Measurements from ENCODE around the gene NXNL1.

Gene NXNL1

GRCh38 chr19:17424743-17425365, 35.9 kb downstream of the NXNL1 start:
- no peak overlapping the region for H4K5ac ChIP-seq (ENCODE audit: low read length)
- H2BK120ac ChIP-seq (ENCODE audit: low read depth, low read length) = no peak overlapping the region
- no peak overlapping the region for H4K8ac ChIP-seq (ENCODE audit: low read depth, low read length)
- no peak overlapping the region for H3K56ac ChIP-seq (ENCODE audit: low read length)
- H3K4me3 ChIP-seq (ENCODE audit: low read length) = no peak overlapping the region
- H3K23ac ChIP-seq (ENCODE audit: low read length) = no peak overlapping the region
- no peak overlapping the region for H2BK5ac ChIP-seq (ENCODE audit: low read length)
- no peaks in the 10 kb centered on the region for H3K4me1 ChIP-seq (ENCODE audit: control insufficient read depth, low read depth, low read length)
- H3K4me2 ChIP-seq (ENCODE audit: low read length) = peak overlapping the region; percentile 31
- H2AK5ac ChIP-seq (ENCODE audit: low read length) = no peak overlapping the region
- H3K4ac ChIP-seq (ENCODE audit: low read depth, low read length) = no peak overlapping the region
- no CpG with 5 or more reads among the region's 27 CpGs for WGBS (ENCODE audit: extremely low coverage, insufficient coverage, low lambda C conversion rate)
- H3K27me3 ChIP-seq (ENCODE audit: insufficient read depth, low read length, poor library complexity) = no peaks in the 10 kb centered on the region
- peak; percentile 85 for DNase-seq
- H3K36me3 ChIP-seq (ENCODE audit: control insufficient read depth, insufficient read depth, low read length) = no peaks in the 10 kb centered on the region
- H3K9ac ChIP-seq (ENCODE audit: low read length) = peak overlapping the region; percentile 50
- no peaks in the 10 kb centered on the region for H3K79me2 ChIP-seq (ENCODE audit: control insufficient read depth, insufficient read depth, low read length)
- H3K18ac ChIP-seq (ENCODE audit: low read length) = no peak overlapping the region
- no peaks in the 10 kb centered on the region for H3K79me1 ChIP-seq (ENCODE audit: low read length)
- no peak overlapping the region for H3K27ac ChIP-seq (ENCODE audit: low read depth, low read length)
- no peak overlapping the region for H2BK15ac ChIP-seq (replicated peaks; ENCODE audit: low read depth)

GRCh38 chr19:17423429-17424208, 37.1 kb downstream of the NXNL1 start:
- no peak overlapping the region for H3K4me2 ChIP-seq (ENCODE audit: low read length)
- H3K4me3 ChIP-seq (ENCODE audit: low read length) = no peak overlapping the region
- no peak overlapping the region for H2BK15ac ChIP-seq (replicated peaks; ENCODE audit: low read depth)
- no peak overlapping the region for H3K9ac ChIP-seq (ENCODE audit: low read length)
- H3K23ac ChIP-seq (ENCODE audit: low read length) = no peak overlapping the region
- no peak overlapping the region for H3K27ac ChIP-seq (ENCODE audit: low read depth, low read length)
- H2AK5ac ChIP-seq (ENCODE audit: low read length) = no peak overlapping the region
- no peaks in the 10 kb centered on the region for H3K36me3 ChIP-seq (ENCODE audit: control insufficient read depth, insufficient read depth, low read length)
- H3K4me1 ChIP-seq (ENCODE audit: control insufficient read depth, low read depth, low read length) = no peaks in the 10 kb centered on the region
- no peak overlapping the region for H3K4ac ChIP-seq (ENCODE audit: low read depth, low read length)
- DNase-seq = no peak
- H3K79me2 ChIP-seq (ENCODE audit: control insufficient read depth, insufficient read depth, low read length) = no peaks in the 10 kb centered on the region
- H3K56ac ChIP-seq (ENCODE audit: low read length) = no peak overlapping the region
- H4K5ac ChIP-seq (ENCODE audit: low read length) = no peak overlapping the region
- H2BK5ac ChIP-seq (ENCODE audit: low read length) = no peak overlapping the region
- no peak overlapping the region for H3K18ac ChIP-seq (ENCODE audit: low read length)
- WGBS (ENCODE audit: extremely low coverage, insufficient coverage, low lambda C conversion rate) = no CpG with 5 or more reads among the region's 20 CpGs
- H4K8ac ChIP-seq (ENCODE audit: low read depth, low read length) = no peak overlapping the region
- no peaks in the 10 kb centered on the region for H3K27me3 ChIP-seq (ENCODE audit: insufficient read depth, low read length, poor library complexity)
- no peaks in the 10 kb centered on the region for H3K79me1 ChIP-seq (ENCODE audit: low read length)
- no peak overlapping the region for H2BK120ac ChIP-seq (ENCODE audit: low read depth, low read length)

- no CpG with 5 or more reads among the region's 4 CpGs for WGBS (ENCODE audit: extremely low coverage, insufficient coverage, low lambda C conversion rate)
- no peaks in the 10 kb centered on the region for H3K79me1 ChIP-seq (ENCODE audit: low read length)
These were observed 38.8 kb downstream of the NXNL1 start for GRCh38 chr19:17421942-17422341.

GRCh38 chr19:17420475-17420924, 40.2 kb downstream of the NXNL1 start:
- no peak overlapping the region for H2BK5ac ChIP-seq (ENCODE audit: low read length)
- no peak overlapping the region for H4K5ac ChIP-seq (ENCODE audit: low read length)
- H3K4me2 ChIP-seq (ENCODE audit: low read length) = peak overlapping the region; percentile 91
- no peak overlapping the region for H2BK15ac ChIP-seq (replicated peaks; ENCODE audit: low read depth)
- H3K27ac ChIP-seq (ENCODE audit: low read depth, low read length) = no peak overlapping the region
- no peak overlapping the region for H4K8ac ChIP-seq (ENCODE audit: low read depth, low read length)
- peak overlapping the region; percentile 90 for H3K4me3 ChIP-seq (ENCODE audit: low read length)
- no peak overlapping the region for H3K4ac ChIP-seq (ENCODE audit: low read depth, low read length)
- H3K79me1 ChIP-seq (ENCODE audit: low read length) = no peaks in the 10 kb centered on the region
- H2AK5ac ChIP-seq (ENCODE audit: low read length) = peak overlapping the region; percentile 18
- H3K56ac ChIP-seq (ENCODE audit: low read length) = peak overlapping the region; percentile 89
- peak; percentile 43 for DNase-seq
- no peak overlapping the region for H3K23ac ChIP-seq (ENCODE audit: low read length)
- H3K4me1 ChIP-seq (ENCODE audit: control insufficient read depth, low read depth, low read length) = peaks cover 3% of the 10 kb centered on the region
- no peaks in the 10 kb centered on the region for H3K27me3 ChIP-seq (ENCODE audit: insufficient read depth, low read length, poor library complexity)
- peak overlapping the region; percentile 11 for H3K18ac ChIP-seq (ENCODE audit: low read length)
- no peaks in the 10 kb centered on the region for H3K79me2 ChIP-seq (ENCODE audit: control insufficient read depth, insufficient read depth, low read length)
- no CpG with 5 or more reads among the region's 25 CpGs for WGBS (ENCODE audit: extremely low coverage, insufficient coverage, low lambda C conversion rate)
- H2BK120ac ChIP-seq (ENCODE audit: low read depth, low read length) = no peak overlapping the region
- H3K36me3 ChIP-seq (ENCODE audit: control insufficient read depth, insufficient read depth, low read length) = no peaks in the 10 kb centered on the region
- H3K9ac ChIP-seq (ENCODE audit: low read length) = peak overlapping the region; percentile 77

More at GRCh38 chr19:17421942-17422341, 38.8 kb downstream of the NXNL1 start:
- Histone ChIP-seq H3K27me3 (ENCODE audit: insufficient read depth, low read length, poor library complexity) (no peaks in the 10 kb centered on the region), H3K36me3 (ENCODE audit: control insufficient read depth, insufficient read depth, low read length) (no peaks in the 10 kb centered on the region), H4K5ac (ENCODE audit: low read length) (no peak overlapping the region), H3K27ac (ENCODE audit: low read depth, low read length) (no peak overlapping the region), H3K18ac (ENCODE audit: low read length) (no peak overlapping the region), H3K79me2 (ENCODE audit: control insufficient read depth, insufficient read depth, low read length) (no peaks in the 10 kb centered on the region), H3K4me2 (ENCODE audit: low read length) (no peak overlapping the region), H2BK15ac (replicated peaks; ENCODE audit: low read depth) (no peak overlapping the region), H3K4me1 (ENCODE audit: control insufficient read depth, low read depth, low read length) (no peaks in the 10 kb centered on the region), H2AK5ac (ENCODE audit: low read length) (no peak overlapping the region), H3K9ac (ENCODE audit: low read length) (no peak overlapping the region), H2BK5ac (ENCODE audit: low read length) (no peak overlapping the region), H4K8ac (ENCODE audit: low read depth, low read length) (no peak overlapping the region), H3K4me3 (ENCODE audit: low read length) (no peak overlapping the region), H3K23ac (ENCODE audit: low read length) (no peak overlapping the region), H2BK120ac (ENCODE audit: low read depth, low read length) (no peak overlapping the region), H3K4ac (ENCODE audit: low read depth, low read length) (no peak overlapping the region), H3K56ac (ENCODE audit: low read length) (no peak overlapping the region)
- no peak for DNase-seq

- Histone ChIP-seq H3K4me3 (ENCODE audit: low read length) (peak within 1 kb of the TSS; percentile 90), H3K79me2 (ENCODE audit: control insufficient read depth, insufficient read depth, low read length) (no peaks in the 10 kb centered on the region), H3K4me2 (ENCODE audit: low read length) (peak within 1 kb of the TSS; percentile 91), H2BK15ac (replicated peaks; ENCODE audit: low read depth) (no peak within 1 kb of the TSS), H2BK5ac (ENCODE audit: low read length) (no peak within 1 kb of the TSS), H3K23ac (ENCODE audit: low read length) (no peak within 1 kb of the TSS), H4K5ac (ENCODE audit: low read length) (no peak within 1 kb of the TSS), H3K79me1 (ENCODE audit: low read length) (no peaks in the 10 kb centered on the region), H3K4me1 (ENCODE audit: control insufficient read depth, low read depth, low read length) (peaks cover 3% of the 10 kb centered on the region), H3K9ac (ENCODE audit: low read length) (peak within 1 kb of the TSS; percentile 77), H3K27me3 (ENCODE audit: insufficient read depth, low read length, poor library complexity) (no peaks in the 10 kb centered on the region), H2AK5ac (ENCODE audit: low read length) (peak within 1 kb of the TSS; percentile 18), H3K36me3 (ENCODE audit: control insufficient read depth, insufficient read depth, low read length) (no peaks in the 10 kb centered on the region), H3K18ac (ENCODE audit: low read length) (peak within 1 kb of the TSS; percentile 11), H3K27ac (ENCODE audit: low read depth, low read length) (peak within 1 kb of the TSS; percentile 28), H2BK120ac (ENCODE audit: low read depth, low read length) (no peak within 1 kb of the TSS), H3K4ac (ENCODE audit: low read depth, low read length) (peak within 1 kb of the TSS; percentile 48), H3K56ac (ENCODE audit: low read length) (peak within 1 kb of the TSS; percentile 89), H4K8ac (ENCODE audit: low read depth, low read length) (no peak within 1 kb of the TSS)
- no CpG with 5 or more reads among the region's 85 CpGs for WGBS (ENCODE audit: extremely low coverage, insufficient coverage, low lambda C conversion rate)
- peak; percentile 100 for DNase-seq
These were observed 40.9 kb downstream of the NXNL1 start, which contains the start of gene MVB12A for GRCh38 chr19:17419621-17420474. Gene MVB12A (plus strand): TSS chr19:17420047. CDS start chr19:17420136, 89 bp downstream.

Measured in mesendoderm (in vitro differentiated cells).